ENCODE measurements around the gene TMEM17.

The TMEM17 gene

GRCh38 chr2:62506421-62506750, 391 bp upstream of the TMEM17 start:
- peak in 1 of 2 donors; percentile 66 for DNase-seq

GRCh38 chr2:62505109-62505749, 766 bp downstream of the TMEM17 start:
- no peak for DNase-seq

- no peak for DNase-seq
Measured at GRCh38 chr2:62504657-62505056, 1.3 kb downstream of the TMEM17 start.

- no peak for DNase-seq
Measured at GRCh38 chr2:62501794-62502500, 4.0 kb downstream of the TMEM17 start.

- DNase-seq: no peak
Measured at GRCh38 chr2:62501069-62501468, 4.9 kb downstream of the TMEM17 start.

- DNase-seq: no peak
Measured at GRCh38 chr2:62499430-62500060, 6.5 kb downstream of the TMEM17 start.

GRCh38 chr2:62498739-62499138, 7.3 kb downstream of the TMEM17 start:
- no peak for DNase-seq

- no peak for DNase-seq
Measured at GRCh38 chr2:62495761-62496160, 10.2 kb downstream of the TMEM17 start.

- no peak for DNase-seq
Measured at GRCh38 chr2:62492048-62492447, 13.9 kb downstream of the TMEM17 start.

- no peak for DNase-seq
Measured at GRCh38 chr2:62489702-62490101, 16.3 kb downstream of the TMEM17 start.

- no peak for DNase-seq
Measured at GRCh38 chr2:62489162-62489561, 16.8 kb downstream of the TMEM17 start.

GRCh38 chr2:62486439-62486765, 19.6 kb downstream of the TMEM17 start:
- DNase-seq: no peak

- DNase-seq: no peak
Measured at GRCh38 chr2:62485761-62486438, 20.1 kb downstream of the TMEM17 start.

- DNase-seq: no peak
Measured at GRCh38 chr2:62482558-62483352, 23.2 kb downstream of the TMEM17 start.

- DNase-seq: no peak
Measured at GRCh38 chr2:62479917-62480316, 26.1 kb downstream of the TMEM17 start.

GRCh38 chr2:62478093-62478580, 27.9 kb downstream of the TMEM17 start:
- DNase-seq: no peak

- no peak for DNase-seq
Measured at GRCh38 chr2:62477573-62477972, 28.4 kb downstream of the TMEM17 start.

- DNase-seq: peak; percentile 38 to 53
Measured at GRCh38 chr2:62475172-62476011, 30.6 kb downstream of the TMEM17 start.

GRCh38 chr2:62474176-62474575, 31.8 kb downstream of the TMEM17 start:
- no peak for DNase-seq

GRCh38 chr2:62473246-62473827, 32.7 kb downstream of the TMEM17 start:
- DNase-seq: no peak

GRCh38 chr2:62472312-62472711, 33.7 kb downstream of the TMEM17 start:
- no peak for DNase-seq

Measured in hippocampal formation (tissue), 2 donors.